NCI-H2227 (cell line): Measurements from ENCODE around the gene ROR2.
"Not testable (repeated sequence)": the region's sequence is repeated elsewhere in the genome, so short reads cannot be mapped to it uniquely, and the experiment has no call there.

Experiments used
- DNase-seq: peaks from one replicate; lab custom pipeline; 2025; ENCODE audit not compliant: unreplicated experiment; lab: John Stamatoyannopoulos, UW

ROR2 gene

DNA sequence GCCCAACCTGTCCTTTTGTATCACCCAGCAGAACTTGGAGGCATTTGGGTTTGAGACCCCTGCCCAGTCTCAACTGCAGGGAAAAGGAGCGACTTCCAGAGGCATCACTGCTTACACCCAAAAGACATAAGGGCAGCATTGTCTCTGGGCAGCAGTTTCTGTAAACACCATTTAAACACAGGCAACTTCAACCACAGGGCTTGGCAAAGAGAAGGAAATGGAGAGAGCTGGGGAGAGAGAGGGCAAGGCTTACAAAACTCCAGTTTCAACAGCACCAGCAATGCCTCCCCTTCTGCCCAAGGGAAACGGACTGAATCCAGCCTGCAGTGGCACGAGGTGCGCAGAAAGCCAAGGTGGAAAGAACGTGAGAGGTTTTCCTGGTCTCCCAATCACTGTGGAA, 147.6 kb downstream of the ROR2 start:
- no peak for DNase-seq

DNA sequence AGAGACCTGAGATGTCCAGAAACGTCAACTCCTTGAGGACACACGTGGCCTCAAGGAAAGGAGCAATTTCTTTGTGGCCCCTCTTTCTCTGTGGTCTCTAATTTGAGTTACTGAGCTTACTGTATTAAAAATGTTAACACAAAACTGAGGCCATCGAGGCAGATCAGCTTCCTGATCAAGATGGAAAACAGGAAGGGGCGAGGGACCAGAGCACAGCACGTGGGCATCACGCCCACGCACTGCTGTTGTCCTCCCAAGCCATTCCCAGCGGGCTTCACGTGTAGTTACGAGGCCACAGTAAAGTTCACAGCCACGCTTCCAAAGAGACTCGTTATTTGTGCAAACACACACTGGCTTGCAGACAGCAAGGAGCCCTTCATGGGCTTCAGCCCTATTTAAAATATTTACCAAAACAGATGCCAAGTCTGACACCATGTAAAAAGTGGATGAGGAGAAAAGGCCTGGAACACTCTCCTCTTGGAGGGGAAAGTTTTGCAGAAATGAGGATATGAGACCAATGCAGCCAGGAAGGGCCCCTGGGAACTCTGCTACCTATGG, 149.5 kb downstream of the ROR2 start:
- DNase-seq: no peak

DNA sequence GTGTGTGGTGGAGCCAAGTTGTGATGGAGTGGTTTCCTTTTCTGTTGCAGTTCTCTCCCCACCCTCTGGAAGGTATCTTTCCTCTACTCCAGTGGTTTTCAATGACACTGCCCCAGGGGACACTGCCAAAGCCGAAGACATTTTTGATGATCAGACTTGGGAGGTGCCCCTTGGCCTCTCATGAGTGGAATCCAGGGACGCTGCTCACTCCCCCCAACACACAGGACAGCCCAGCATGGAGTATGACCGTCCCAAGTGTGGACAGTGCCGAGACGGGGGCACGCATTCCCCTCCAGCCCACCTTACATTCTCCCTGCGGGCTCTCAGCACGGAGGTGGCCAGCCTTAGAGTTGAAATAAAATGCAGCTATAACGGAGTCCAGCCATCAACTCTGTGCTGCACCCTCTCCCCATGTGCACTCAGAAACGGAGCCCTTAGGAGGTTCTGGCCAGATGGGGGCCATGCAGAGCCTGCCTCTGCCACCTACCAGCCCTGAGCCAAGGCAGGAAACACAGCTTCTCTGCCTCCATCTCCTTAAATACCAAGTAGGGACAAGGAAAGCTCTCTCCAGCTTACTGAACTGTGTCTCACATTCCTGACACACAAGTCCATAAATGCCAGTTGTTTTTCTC, 150.8 kb downstream of the ROR2 start:
- no peak for DNase-seq

DNA sequence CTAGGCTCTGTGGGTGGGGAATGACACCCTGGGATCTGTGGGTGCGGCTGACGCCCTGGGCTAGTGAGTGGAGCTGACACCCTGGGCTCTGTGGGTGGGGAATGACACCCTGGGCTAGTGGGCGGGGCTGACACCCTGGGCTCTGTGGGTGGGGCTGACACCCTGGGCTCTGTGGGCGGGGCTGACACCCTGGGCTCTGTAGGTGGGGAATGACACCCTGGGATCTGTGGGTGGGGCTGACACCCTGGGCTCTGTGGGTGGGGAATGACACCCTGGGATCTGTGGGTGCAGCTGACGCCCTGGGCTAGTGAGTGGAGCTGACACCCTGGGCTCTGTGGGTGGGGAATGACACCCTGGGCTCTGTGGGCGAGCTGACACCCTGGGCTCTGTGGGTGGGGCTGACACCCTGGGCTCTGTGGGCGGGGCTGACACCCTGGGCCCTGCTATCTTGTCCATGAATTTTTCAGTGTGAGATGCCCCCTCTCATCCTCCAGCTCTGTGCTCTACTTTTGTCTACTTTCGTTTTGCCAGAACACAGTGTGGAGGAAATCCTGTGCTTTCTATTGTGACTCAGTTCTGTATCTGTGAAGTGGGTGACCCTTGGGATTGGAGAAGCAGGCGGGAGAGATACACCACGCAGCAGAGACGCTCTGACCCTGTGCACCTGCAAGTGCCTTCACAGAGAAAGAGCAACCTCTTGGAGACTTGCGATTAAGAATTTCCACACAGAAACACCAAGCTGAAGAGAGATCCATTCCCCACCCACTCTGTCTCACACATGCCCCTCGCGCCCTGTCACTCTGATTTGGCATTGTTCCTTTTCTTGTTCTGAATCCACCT, 151.5 kb downstream of the ROR2 start:
- DNase-seq: not testable (repeated sequence)

DNA sequence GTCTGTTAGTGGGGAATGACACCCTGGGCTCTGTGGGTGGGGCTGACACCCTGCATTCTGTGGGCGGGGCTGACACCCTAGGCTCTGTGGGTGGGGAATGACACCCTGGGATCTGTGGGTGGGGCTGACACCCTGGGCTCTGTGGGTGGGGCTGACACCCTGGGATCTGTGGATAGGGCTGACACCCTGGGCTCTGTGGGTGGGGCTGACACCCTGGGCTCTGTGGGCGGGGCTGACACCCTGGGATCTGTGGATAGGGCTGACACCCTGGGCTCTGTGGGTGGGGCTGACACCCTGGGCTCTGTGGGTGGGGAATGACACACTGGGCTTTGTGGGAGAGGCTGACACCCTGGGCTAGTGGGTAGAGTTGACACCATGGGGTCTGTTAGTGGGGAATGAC, 152.5 kb downstream of the ROR2 start:
- not testable (repeated sequence) for DNase-seq

DNA sequence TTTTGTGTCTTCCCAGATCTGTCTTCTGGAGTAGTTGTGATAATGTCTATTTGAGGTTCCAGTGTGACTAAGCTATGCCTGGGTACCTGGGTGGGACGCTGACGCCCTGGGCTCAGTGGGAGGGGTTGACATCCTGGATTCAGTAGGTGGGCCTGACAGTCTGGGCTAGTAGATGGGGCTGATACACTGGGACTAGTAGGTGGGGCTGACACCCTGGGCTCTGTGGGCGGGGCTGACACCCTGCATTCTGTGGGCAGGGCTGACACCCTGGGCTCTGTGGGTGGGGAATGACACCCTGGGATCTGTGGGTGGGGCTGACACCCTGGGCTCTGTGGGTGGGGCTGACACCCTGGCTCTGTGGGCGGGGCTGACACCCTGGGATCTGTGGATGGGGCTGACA, 153.5 kb downstream of the ROR2 start:
- not testable (repeated sequence) for DNase-seq

DNA sequence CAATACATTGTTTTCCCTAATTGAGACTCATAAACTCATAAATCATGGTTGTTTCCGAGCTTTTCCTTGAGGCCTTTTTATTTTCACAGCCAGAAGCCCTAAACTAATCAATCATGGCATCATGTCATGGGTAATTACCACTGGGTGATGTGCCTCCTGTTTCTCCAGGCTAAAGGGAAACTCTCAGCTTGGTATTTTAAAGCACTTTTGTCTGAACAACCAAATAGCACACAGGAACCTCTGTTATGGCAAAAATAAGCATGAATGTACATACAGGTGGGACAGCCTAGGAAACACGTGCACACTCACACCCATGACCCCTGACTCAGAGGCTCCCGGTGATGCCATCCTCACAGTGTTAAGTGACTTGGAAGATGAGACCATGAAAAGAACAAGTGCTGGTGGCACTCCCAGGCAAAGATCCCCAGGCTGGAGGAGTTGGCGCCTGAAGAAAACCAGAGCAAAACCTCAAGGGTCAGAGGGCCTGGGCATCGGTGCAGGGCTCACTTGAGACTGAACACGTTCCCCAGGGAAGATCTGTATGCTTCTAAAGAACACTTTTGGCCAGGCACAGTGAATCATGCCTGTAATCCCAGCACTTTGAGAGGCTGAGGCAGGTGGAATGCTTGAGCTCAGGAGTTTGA, 154.3 kb downstream of the ROR2 start:
- peak; percentile 54 for DNase-seq

DNA sequence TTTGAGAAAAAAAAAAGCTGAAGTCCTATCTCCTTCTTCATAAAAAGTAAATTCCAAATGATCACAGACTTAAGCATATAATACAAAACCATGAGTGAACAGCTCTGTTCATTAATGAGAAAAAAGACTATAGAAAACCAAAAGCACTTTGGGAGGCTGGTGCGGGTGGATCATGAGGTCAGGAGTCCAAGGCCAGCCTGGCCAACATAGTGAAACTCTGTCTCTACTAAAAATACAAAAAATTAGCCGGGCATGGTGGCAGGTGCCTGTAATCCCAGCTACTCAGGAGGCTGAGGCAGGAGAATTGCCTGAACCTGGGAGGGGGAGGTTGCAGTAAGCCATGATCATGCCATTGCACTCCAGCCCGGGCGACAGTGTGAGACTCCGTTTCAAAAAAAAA, 156.7 kb downstream of the ROR2 start:
- not testable (repeated sequence) for DNase-seq

DNA sequence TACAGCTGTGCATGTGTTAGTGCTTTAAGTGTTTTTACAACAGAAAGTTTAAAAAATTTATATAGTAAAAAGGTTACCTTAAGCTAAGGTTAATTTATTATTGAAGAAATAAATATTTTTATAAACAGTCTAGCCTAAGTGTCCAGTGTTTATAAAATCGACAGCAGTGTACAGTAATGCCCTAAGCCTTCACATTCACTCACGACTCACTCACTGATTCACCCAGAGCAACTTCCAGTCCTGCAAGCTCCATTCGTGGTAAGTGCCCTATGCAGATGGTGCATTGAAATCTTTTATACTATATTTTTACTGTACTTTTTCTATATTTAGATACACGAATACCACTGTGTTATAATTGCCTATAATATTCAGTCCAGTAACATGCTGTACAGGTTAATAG, 159.1 kb downstream of the ROR2 start:
- no peak for DNase-seq

DNA sequence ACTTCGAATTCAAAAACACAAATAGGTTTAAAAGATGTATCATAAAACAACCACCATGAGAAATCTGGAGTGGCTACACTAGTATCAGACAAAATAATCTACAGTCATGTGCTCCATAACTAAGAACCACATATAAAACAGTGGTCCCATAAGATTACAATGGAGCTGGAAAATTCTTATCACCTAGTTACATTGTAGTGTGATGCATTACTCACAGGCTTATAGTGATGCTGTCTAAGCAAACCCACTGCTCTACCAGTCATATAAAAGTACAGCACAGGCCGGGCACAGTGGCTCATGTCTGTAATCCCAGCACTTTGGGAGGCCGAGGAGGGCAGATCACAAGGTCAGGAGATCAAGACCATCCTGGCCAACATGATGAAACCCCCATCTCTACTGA, 160.1 kb downstream of the ROR2 start:
- DNase-seq: no peak

DNA sequence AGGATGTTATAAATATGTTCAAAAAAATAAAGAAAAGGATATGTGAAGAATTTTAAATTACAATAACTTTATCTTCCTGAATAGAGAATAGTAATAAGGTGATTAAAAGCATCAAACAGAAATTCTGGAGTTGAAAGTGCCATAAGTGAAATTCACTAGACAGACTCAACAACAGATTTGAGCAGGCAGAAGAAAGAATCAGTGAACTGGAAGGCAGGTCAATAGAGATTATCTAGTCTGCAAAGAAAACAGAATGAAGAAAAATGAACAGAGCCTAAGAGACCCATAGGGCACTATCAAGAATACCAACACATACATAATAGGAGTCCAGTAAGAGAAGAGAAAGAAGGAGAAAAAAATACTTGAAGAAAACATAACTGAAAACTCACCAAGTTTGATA, 162.1 kb downstream of the ROR2 start:
- no peak for DNase-seq

DNA sequence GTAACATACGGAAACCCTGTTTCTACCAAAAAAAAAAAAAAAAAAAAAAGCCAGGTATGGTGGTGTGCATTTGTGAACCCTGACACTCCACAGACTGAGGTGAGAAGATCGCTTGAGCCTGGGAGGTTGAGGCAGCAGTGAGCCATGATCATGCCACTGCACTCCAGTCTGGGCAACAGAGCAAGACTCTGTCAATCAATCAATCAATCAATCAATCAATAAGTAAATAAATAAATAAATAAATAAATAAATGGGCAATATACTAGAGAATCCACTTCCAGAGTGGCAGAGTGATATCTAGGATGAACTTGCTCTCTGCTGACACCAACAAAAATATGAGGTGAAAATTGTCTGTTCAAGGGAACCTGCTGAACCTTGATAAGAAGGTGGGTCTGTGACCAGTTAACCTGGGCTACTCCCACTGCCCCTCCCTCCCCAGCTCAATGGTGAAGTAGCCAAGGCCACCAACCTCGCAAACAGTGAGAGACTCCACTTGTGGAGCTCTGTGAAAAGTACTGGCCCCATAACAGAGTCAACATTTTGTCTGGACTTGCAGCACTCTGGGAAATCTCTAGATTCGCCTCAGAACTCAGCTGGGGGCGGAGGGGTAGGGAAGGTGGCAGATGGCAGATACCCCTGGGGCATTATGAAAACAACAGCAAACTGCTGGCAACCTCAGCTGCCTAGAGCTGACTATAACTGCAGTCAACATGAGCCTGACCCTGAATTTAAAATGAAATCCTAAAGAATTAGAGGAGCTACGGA, 163.7 kb downstream of the ROR2 start:
- DNase-seq: no peak

DNA sequence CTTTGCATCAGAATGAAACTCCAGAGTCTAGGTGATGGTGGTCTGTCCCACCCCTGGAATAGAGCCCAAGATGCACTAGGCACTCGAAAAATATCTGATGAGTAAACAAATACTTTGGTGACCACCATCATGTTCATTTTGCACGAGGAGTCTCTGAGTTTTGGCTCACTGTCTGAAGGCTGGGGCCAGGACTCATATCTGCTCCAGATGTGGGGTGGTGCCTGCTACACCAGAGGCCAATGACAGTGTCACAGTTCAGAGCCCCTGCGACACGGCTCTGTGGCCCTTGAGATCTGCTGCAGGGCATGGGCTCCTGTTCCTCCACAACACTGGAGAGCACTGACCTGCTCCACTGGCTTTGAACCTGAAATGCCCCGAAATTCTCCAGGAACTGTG, 164.6 kb downstream of the ROR2 start:
- no peak for DNase-seq

DNA sequence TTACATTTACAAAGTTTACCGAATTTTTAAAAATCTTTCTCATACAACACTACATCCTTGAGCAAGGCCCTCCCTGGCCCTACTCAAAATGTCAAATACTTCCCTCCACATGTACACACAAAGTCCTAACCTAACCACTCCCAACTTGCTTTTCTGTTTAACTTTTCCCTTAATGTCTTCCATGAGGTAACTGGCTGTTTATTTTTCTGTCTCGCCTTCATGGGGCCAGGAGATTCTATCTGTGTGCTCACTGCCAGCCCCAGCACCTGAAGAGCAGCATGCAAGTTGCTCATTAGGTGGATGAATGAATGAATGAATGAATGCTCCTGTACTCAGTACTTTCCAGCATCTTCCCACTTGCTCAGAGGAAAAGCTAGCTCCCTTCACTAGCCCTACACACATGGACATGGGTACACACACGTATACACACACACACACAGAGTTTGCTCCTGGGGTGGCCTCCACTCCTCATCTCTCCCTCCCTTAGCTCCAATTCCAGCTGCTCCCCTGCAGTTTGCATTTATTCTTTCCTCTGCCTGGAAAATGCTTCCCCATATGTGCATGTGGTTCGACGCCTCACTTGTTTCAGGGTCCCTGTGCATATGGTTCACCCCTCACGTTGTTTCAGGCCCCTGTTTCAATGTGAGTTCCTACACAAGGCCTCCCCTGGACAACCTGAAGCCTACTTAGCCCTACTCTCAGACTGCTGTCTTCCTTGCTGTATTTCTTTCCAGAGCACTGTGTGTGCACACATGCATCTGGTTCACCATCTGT, 165.2 kb downstream of the ROR2 start:
- no peak for DNase-seq

DNA sequence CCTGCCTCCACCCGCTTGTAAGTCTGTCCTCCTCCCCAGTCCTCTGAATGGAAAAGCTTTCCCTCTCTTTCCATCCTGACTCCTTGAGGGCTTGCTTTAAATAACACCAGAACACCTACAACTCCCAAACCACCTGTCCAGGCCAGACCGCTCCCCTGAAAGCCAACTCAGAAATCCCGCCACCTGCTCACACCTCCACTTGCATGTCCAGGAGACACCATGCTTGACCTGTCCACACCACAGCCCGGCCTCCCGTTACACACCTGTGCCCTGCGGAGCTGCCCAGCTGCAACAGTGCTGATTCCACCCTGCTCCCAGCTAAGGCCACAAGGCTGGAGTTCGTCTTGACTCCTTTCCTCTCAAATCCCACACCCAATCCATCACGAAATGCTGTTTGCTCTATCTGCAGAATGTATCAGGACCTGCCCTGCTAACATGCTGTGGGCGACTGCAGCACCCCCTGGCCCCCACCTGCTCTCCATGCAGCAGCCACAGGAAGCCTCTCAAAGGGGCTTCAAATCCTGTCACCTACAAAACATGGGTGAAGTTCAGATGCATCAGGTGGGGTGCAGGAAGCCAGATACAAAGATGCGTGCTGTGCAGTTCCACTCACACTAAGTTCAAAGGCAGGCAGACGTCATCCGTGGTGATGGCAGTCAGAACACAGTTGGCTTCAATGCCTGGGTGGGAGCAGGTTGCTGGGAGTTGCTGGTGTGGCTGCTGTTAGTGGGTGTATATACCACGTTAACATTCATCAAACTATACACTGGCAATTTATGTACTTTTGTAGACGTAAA, 166.0 kb downstream of the ROR2 start:
- no peak for DNase-seq

DNA sequence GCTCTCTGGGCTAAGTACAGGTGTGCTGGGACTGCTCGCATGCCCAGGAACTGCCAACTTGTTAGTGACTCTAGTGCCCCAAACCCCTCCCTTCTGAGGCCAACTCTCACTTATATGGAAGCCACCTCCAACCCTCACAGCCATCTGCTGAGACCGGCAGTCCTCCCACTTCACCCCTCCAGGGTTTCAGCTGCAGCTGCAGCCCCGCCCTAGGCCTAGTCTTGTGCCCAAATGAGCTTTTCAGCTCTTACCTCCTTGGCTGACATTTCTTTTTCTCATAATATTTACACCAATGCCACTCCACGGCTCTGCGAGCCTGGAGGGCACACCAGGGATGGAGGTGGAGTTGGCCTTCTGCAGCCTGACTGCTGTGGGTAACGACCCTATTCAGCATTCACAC, 166.6 kb downstream of the ROR2 start:
- no peak for DNase-seq

DNA sequence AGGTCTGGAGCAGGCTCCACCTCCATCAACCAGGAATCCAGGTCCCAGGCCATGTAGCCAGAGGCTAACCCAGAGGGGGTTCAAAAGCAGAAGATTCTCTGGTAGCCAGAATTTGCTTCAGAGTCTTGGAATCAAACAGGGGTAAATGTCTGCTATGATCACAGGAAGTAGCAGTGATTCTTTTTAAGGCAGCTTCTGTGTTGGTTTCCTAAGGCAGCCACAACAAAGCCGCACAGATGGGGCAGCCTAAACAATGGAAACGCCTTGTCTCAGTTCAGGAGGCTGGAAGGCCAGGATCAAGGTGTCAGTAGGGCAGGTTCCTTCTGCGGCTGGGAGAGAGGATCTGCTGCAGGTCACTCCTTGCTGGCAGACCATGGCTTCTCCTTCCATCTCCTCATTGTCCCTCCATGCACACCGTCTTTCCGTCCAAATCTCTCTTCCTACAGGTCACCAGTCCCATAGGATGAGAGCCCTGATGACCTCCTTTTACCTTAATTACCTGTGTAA, 167.3 kb downstream of the ROR2 start:
- no peak for DNase-seq

DNA sequence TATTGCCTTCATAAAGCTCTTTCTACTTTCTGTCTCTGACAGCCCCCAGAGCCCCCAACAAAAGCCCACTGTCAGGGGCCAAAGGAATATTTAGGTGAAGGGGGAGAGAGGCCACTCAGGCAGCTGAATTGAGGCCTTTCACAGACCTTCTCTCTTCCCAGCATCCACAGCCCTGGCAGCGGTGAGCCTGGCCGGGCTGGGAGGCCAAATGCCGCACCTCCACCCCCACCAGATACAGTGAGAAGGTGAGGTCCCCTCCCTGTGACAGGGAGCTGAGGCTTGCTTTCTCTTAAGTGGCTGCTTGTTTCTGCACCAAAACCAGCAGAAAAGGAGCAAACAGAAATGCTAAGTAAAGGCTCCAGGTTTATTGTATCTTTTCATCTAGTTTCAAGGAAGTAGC, 168.1 kb downstream of the ROR2 start:
- no peak for DNase-seq

DNA sequence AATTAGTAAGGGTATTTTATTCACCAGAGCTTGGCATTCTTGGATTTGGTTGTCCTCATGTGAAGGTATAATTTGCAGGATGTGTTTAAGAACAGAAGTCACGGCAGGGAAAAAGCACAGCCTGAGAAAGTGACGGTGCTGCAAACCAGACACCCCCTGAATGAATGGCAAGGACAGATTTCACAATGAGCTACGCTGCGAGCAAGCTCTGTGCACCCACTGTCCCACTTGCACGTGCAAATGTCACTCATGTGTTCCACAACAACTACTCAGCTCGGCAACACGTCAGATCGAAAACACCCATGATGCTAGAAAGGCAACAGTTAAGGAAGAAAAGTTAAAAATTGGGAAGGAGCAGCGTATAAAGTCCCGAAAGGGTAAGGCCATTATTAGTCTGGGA, 168.9 kb downstream of the ROR2 start:
- no peak for DNase-seq
